Measurements from ENCODE around the gene TNIK. TPM values are rescaled to one million over a fixed set of nuclear protein-coding genes. Genes with fewer than 3 reads are reported as not detected.

Gene TNIK
- total RNA-seq, 4 donors from 2014 or later, result 32.9 to 41.7 (median 38.0) TPM

GRCh38 chr3:171488479-171488878 lies 28.3 kb upstream of the TNIK start:
- Histone ChIP-seq H3K27ac (no peak overlapping the region), H3K27me3 (no peaks in the 10 kb centered on the region), H3K4me3 (no peak overlapping the region), H3K9me3 (no peaks in the 10 kb centered on the region), H3K4me1 (no peaks in the 10 kb centered on the region), H3K36me3 (no peaks in the 10 kb centered on the region)
- TF ChIP-seq POLR2AphosphoS5 (IDR thresholded peaks at IDR 0.05), result no peak
- TF ChIP-seq POLR2A (IDR thresholded peaks at IDR 0.05), result no peak
- no peak for TF ChIP-seq CTCF (IDR thresholded peaks at IDR 0.05)
- TF ChIP-seq EP300 (IDR thresholded peaks at IDR 0.05), result no peak
- ATAC-seq, result no peak
- WGBS, 2 donors (ENCODE audit: low coverage in 1 of 2), result 90 to 97% methylated on average over 5 to 6 of the region's 7 CpGs

GRCh38 chr3:171487382-171487781 lies 27.2 kb upstream of the TNIK start:
- Histone ChIP-seq H3K27me3 (no peaks in the 10 kb centered on the region), H3K9me3 (no peaks in the 10 kb centered on the region), H3K4me3 (no peak overlapping the region), H3K36me3 (no peaks in the 10 kb centered on the region), H3K4me1 (no peaks in the 10 kb centered on the region), H3K27ac (no peak overlapping the region)
- no peak for ATAC-seq
- 67 to 76% methylated on average over 4 of the region's 4 CpGs for WGBS, 2 donors (ENCODE audit: low coverage in 1 of 2)
- TF ChIP-seq EP300 (IDR thresholded peaks at IDR 0.05) (no peak), POLR2A (IDR thresholded peaks at IDR 0.05) (no peak), POLR2AphosphoS5 (IDR thresholded peaks at IDR 0.05) (no peak), CTCF (IDR thresholded peaks at IDR 0.05) (no peak)

- TF ChIP-seq EP300 (IDR thresholded peaks at IDR 0.05), result no peak
- no peak for TF ChIP-seq CTCF (IDR thresholded peaks at IDR 0.05)
- TF ChIP-seq POLR2AphosphoS5 (IDR thresholded peaks at IDR 0.05), result no peak
- TF ChIP-seq POLR2A (IDR thresholded peaks at IDR 0.05), result no peak
- H3K9me3 ChIP-seq, result no peaks in the 10 kb centered on the region
- no peak for ATAC-seq
- H3K27me3 ChIP-seq, result no peaks in the 10 kb centered on the region
- H3K36me3 ChIP-seq, result no peaks in the 10 kb centered on the region
- H3K27ac ChIP-seq, result no peak overlapping the region
- no peaks in the 10 kb centered on the region for H3K4me1 ChIP-seq
- H3K4me3 ChIP-seq, result no peak overlapping the region
Measured at GRCh38 chr3:171485338-171485737, 25.1 kb upstream of the TNIK start.

- H3K9me3 ChIP-seq, result no peaks in the 10 kb centered on the region
- no peaks in the 10 kb centered on the region for H3K4me1 ChIP-seq
- WGBS, 2 donors (ENCODE audit: low coverage in 1 of 2), result 91% methylated on average over 1 of the region's 1 CpG; no CpG with 5 or more reads in 1 of the 2 donors
- no peaks in the 10 kb centered on the region for H3K27me3 ChIP-seq
- no peaks in the 10 kb centered on the region for H3K36me3 ChIP-seq
- H3K4me3 ChIP-seq, result no peak overlapping the region
- no peak overlapping the region for H3K27ac ChIP-seq
- no peak for ATAC-seq
- no peak for TF ChIP-seq POLR2AphosphoS5 (IDR thresholded peaks at IDR 0.05)
Measured at GRCh38 chr3:171481011-171481410, 20.8 kb upstream of the TNIK start.

GRCh38 chr3:171480526-171480925 lies 20.3 kb upstream of the TNIK start:
- Histone ChIP-seq H3K9me3 (no peaks in the 10 kb centered on the region), H3K4me1 (no peaks in the 10 kb centered on the region), H3K27me3 (no peaks in the 10 kb centered on the region), H3K36me3 (no peaks in the 10 kb centered on the region), H3K27ac (no peak overlapping the region), H3K4me3 (no peak overlapping the region)
- no peak for TF ChIP-seq CTCF (IDR thresholded peaks at IDR 0.05)
- no peak for TF ChIP-seq POLR2A (IDR thresholded peaks at IDR 0.05)
- TF ChIP-seq EP300 (IDR thresholded peaks at IDR 0.05), result no peak
- TF ChIP-seq POLR2AphosphoS5 (IDR thresholded peaks at IDR 0.05), result no peak
- 43 to 71% methylated on average over 1 of the region's 1 CpG for WGBS, 2 donors (ENCODE audit: low coverage in 1 of 2)
- no peak for ATAC-seq

Measured in gastroesophageal sphincter (tissue), 4 donors.